GM23338 (cell line): ENCODE results near the gene SLC3A2. TPM values are rescaled to one million over a fixed set of nuclear protein-coding genes. Genes with fewer than 3 reads are reported as not detected.

Experiments used
- ATAC-seq: fragments of 200-7000 bp; cut with Tn5 transposase; 3 replicates; pipeline ENCODE4 v1.9.1; 2020
- DNase-seq: peaks from one replicate; pipeline ENCODE4 v3.0.0-alpha.2; 2015; ENCODE audit warnings: low spot score
- H2AFZ ChIP-seq: fragments of 200-600 bp; sonication (generic); 2 replicates; pipeline ENCODE4 v1.8.0; 2016; ENCODE audit warnings: antibody characterized with exemption, mild to moderate bottlenecking, moderate library complexity
- H3F3A ChIP-seq: fragments of 200-600 bp; sonication (generic); replicated peaks from 2 replicates; pipeline ENCODE4 v1.8.0; 2017; ENCODE audit warnings: antibody characterized with exemption, mixed run types, low read depth
- H3K27ac ChIP-seq: fragments of 200-600 bp; sonication (generic); 2 replicates; pipeline ENCODE4 v1.6.1; 2016; ENCODE audit warnings: low read depth
- H3K27me3 ChIP-seq: fragments of 200-600 bp; sonication (generic); 2 replicates; pipeline ENCODE4 v1.8.0; 2016; ENCODE audit warnings: mild to moderate bottlenecking, mixed run types, moderate library complexity; ENCODE audit not compliant: insufficient read depth
- H3K36me3 ChIP-seq: fragments of 200-600 bp; sonication (generic); 2 replicates; pipeline ENCODE4 v1.8.0; 2016; ENCODE audit warnings: mild to moderate bottlenecking; ENCODE audit not compliant: insufficient read depth
- H3K4me1 ChIP-seq: fragments of 200-600 bp; sonication (generic); 2 replicates; pipeline ENCODE4 v1.8.0; 2016; ENCODE audit warnings: mild to moderate bottlenecking, moderate library complexity; ENCODE audit not compliant: insufficient read depth
- H3K4me2 ChIP-seq: fragments of 200-600 bp; sonication (generic); 2 replicates; pipeline ENCODE4 v1.7.1; 2017; ENCODE audit warnings: mixed run types
- H3K4me3 ChIP-seq: fragments of 200-600 bp; sonication (generic); 2 replicates; pipeline ENCODE4 v1.6.1; 2016; ENCODE audit warnings: mixed run types
- H3K79me2 ChIP-seq: fragments of 200-600 bp; sonication (generic); replicated peaks from 2 replicates; pipeline ENCODE4 v1.8.0; 2017; ENCODE audit warnings: mild to moderate bottlenecking; ENCODE audit not compliant: insufficient read depth
- H3K9me2 ChIP-seq: fragments of 200-600 bp; sonication (generic); 2 replicates; pipeline ENCODE4 v1.8.0; 2017; ENCODE audit not compliant: insufficient read depth
- H4K20me1 ChIP-seq: fragments of 200-600 bp; sonication (generic); replicated peaks from 2 replicates; pipeline ENCODE4 v1.8.0; 2017; ENCODE audit warnings: mild to moderate bottlenecking; ENCODE audit not compliant: insufficient read depth
- H3K27ac Mint-ChIP-seq: 2 replicates; pipeline ENCODE4 v1.8.0; 2020; ENCODE audit warnings: inconsistent platforms, mild to moderate bottlenecking, moderate library complexity, mixed read lengths
- H3K27me3 Mint-ChIP-seq: 3 replicates; pipeline ENCODE4 v1.8.0; 2022; ENCODE audit warnings: low read depth, mild to moderate bottlenecking, moderate library complexity, mixed read lengths, inconsistent platforms; ENCODE audit not compliant: insufficient read depth, poor library complexity
- H3K36me3 Mint-ChIP-seq: 3 replicates; pipeline ENCODE4 v1.8.0; 2021; ENCODE audit warnings: low read depth, mild to moderate bottlenecking, inconsistent platforms, moderate library complexity, mixed read lengths
- H3K4me1 Mint-ChIP-seq: 3 replicates; pipeline ENCODE4 v1.8.0; 2020; ENCODE audit warnings: mild to moderate bottlenecking, inconsistent platforms, mixed read lengths
- H3K4me3 Mint-ChIP-seq: 3 replicates; pipeline ENCODE4 v1.8.0; 2021; ENCODE audit warnings: moderate library complexity, mild to moderate bottlenecking, inconsistent platforms, mixed read lengths
- H3K9me3 Mint-ChIP-seq: 3 replicates; pipeline ENCODE4 v1.8.0; 2020; ENCODE audit warnings: moderate library complexity, mild to moderate bottlenecking, inconsistent platforms, mixed read lengths
- CREB1 ChIP-seq: fragments of 250-450 bp; sonication (Bioruptor Pico); IDR thresholded peaks from 2 replicates; pipeline ENCODE4 v1.5.0; 2020; ENCODE audit warnings: low read depth, mild to moderate bottlenecking, moderate library complexity
- ETS1 ChIP-seq: IDR thresholded peaks from 2 replicates; pipeline ENCODE4 v1.6.1; 2016; ENCODE audit warnings: antibody characterized with exemption
- EZH2 ChIP-seq: fragments of 200-600 bp; sonication (generic); IDR thresholded peaks from one replicate; pipeline ENCODE4 v1.8.0; 2017; ENCODE audit warnings: antibody characterized with exemption, mild to moderate bottlenecking, low read depth; ENCODE audit not compliant: unreplicated experiment
- EZH2phosphoT487 ChIP-seq: fragments of 200-600 bp; sonication (generic); IDR thresholded peaks from one replicate; pipeline ENCODE4 v1.8.1; 2018; ENCODE audit warnings: antibody characterized with exemption; ENCODE audit not compliant: unreplicated experiment
- JUNB ChIP-seq: IDR thresholded peaks from one replicate; pipeline ENCODE4 v1.6.1; 2016; ENCODE audit warnings: antibody characterized with exemption; ENCODE audit not compliant: unreplicated experiment
- NANOG ChIP-seq: IDR thresholded peaks from 2 replicates; pipeline ENCODE4 v1.6.1; 2016; ENCODE audit warnings: antibody characterized with exemption, borderline replicate concordance
- POLR2AphosphoS5 ChIP-seq: IDR thresholded peaks from 2 replicates; pipeline ENCODE4 v1.6.1; 2016; ENCODE audit warnings: antibody characterized with exemption, low read depth
- STAT1 ChIP-seq: IDR thresholded peaks from one replicate; pipeline ENCODE4 v1.6.1; 2016; ENCODE audit warnings: antibody characterized with exemption; ENCODE audit not compliant: unreplicated experiment
- ZNF114 ChIP-seq: fragments of 250-450 bp; sonication (Bioruptor Pico); IDR thresholded peaks from 2 replicates; pipeline ENCODE4 v1.5.0; 2020; ENCODE audit warnings: mild to moderate bottlenecking, moderate library complexity
- ZNF331 ChIP-seq: fragments of 250-450 bp; sonication (Bioruptor Pico); IDR thresholded peaks from 2 replicates; pipeline ENCODE4 v1.5.0; 2020; ENCODE audit warnings: low read depth, mild to moderate bottlenecking, moderate library complexity
- ZNF462 ChIP-seq: fragments of 250-450 bp; sonication (Bioruptor Pico); IDR thresholded peaks from 2 replicates; pipeline ENCODE4 v1.5.0; 2020; ENCODE audit warnings: mild to moderate bottlenecking, moderate library complexity
- polyA plus RNA-seq: library from polyadenylated mRNA; unstranded; fragments of >200 nt; fragmentation: Nextera tagmentation; extraction: Ambion mirVana; gene quantifications from 2 replicates; pipeline ENCODE4 v1.2.1, GENCODE V29; 2016
- total RNA-seq: library from RNA; depleted of rRNA; stranded (reverse); fragments of >200 nt; shearing (Covaris generic); gene quantifications from 2 replicates; pipeline ENCODE4 v1.2.3, GENCODE V29; 2014
- TF ChIP-seq, protein P1 (sequence below): IDR thresholded peaks from one replicate; pipeline ENCODE4 v1.6.1; 2018; ENCODE audit warnings: antibody characterized with exemption; ENCODE audit not compliant: unreplicated experiment
- TF ChIP-seq, protein P2 (sequence below), 2 experiments: fragments of 200-600 bp in 1 of 2; sonication (generic) in 1 of 2; conservative IDR thresholded peaks; 2 replicates each; pipeline versions ENCODE4 v1.5.1 to v1.6.1; 2016 to 2017; ENCODE audit warnings: antibody characterized with exemption in 2 of 2, low read depth in 2 of 2, mild to moderate bottlenecking in 2 of 2, moderate library complexity in 1 of 2

SLC3A2 gene
- total and polyA plus RNA-seq, 2 experiments from 2014 or later = 240 to 425 TPM

DNA sequence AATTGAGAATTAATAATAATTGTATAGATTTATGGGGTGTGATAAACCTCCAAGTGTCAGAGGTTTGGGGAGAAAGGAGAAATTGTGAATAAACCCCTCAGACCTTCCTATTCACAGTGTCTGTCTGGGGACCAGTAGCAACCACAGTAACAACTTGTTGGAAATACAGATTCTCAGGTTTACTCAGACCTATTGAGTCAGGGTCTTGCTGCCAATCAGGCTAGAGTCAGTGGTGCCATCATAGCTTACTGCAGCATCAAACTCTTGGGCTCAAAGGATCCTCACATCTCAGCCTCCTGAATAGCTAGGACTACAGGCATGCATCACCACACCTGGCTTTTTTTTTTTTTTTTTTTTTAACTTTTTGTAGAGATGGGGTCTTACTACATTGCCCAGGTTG lies 17.3 kb downstream of the SLC3A2 start:
- Histone ChIP-seq H3K9me2 (no peaks in the 10 kb centered on the region), H2AFZ (no peak overlapping the region), H3K4me1 (peaks cover 9% of the 10 kb centered on the region), H3K27ac (no peak overlapping the region), H3K4me2 (no peak overlapping the region), H3K27me3 (no peaks in the 10 kb centered on the region), H3K79me2 (no peaks in the 10 kb centered on the region), H3K36me3 (no peaks in the 10 kb centered on the region), H3K4me3 (no peak overlapping the region), H3F3A (no peaks in the 10 kb centered on the region), H4K20me1 (no peaks in the 10 kb centered on the region)
- H3K9me3 Mint-ChIP-seq = no peaks in the 10 kb centered on the region; the same call in 2 of the 3 replicates
- no peaks in the 10 kb centered on the region for H3K36me3 Mint-ChIP-seq
- H3K4me3 Mint-ChIP-seq = no peak overlapping the region
- H3K27ac Mint-ChIP-seq = no peak overlapping the region
- ATAC-seq (no peak), DNase-seq (no peak)
- peaks cover 7% of the 10 kb centered on the region for H3K27me3 Mint-ChIP-seq
- no peak for TF ChIP-seq CREB1 (CRISPR knock-in tag)
- TF ChIP-seq NANOG = no peak
- TF ChIP-seq ZNF114 = no peak
- no peak for TF ChIP-seq ETS1
- no peak for TF ChIP-seq STAT1
- no peak for TF ChIP-seq EZH2phosphoT487
- no peak for TF ChIP-seq EZH2
- TF ChIP-seq ZNF462 (CRISPR knock-in tag) = no peak
- TF ChIP-seq, protein P1, sequence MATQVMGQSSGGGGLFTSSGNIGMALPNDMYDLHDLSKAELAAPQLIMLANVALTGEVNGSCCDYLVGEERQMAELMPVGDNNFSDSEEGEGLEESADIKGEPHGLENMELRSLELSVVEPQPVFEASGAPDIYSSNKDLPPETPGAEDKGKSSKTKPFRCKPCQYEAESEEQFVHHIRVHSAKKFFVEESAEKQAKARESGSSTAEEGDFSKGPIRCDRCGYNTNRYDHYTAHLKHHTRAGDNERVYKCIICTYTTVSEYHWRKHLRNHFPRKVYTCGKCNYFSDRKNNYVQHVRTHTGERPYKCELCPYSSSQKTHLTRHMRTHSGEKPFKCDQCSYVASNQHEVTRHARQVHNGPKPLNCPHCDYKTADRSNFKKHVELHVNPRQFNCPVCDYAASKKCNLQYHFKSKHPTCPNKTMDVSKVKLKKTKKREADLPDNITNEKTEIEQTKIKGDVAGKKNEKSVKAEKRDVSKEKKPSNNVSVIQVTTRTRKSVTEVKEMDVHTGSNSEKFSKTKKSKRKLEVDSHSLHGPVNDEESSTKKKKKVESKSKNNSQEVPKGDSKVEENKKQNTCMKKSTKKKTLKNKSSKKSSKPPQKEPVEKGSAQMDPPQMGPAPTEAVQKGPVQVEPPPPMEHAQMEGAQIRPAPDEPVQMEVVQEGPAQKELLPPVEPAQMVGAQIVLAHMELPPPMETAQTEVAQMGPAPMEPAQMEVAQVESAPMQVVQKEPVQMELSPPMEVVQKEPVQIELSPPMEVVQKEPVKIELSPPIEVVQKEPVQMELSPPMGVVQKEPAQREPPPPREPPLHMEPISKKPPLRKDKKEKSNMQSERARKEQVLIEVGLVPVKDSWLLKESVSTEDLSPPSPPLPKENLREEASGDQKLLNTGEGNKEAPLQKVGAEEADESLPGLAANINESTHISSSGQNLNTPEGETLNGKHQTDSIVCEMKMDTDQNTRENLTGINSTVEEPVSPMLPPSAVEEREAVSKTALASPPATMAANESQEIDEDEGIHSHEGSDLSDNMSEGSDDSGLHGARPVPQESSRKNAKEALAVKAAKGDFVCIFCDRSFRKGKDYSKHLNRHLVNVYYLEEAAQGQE = no peak
- TF ChIP-seq JUNB = no peak
- TF ChIP-seq POLR2AphosphoS5 = no peak
- TF ChIP-seq, protein P2, sequence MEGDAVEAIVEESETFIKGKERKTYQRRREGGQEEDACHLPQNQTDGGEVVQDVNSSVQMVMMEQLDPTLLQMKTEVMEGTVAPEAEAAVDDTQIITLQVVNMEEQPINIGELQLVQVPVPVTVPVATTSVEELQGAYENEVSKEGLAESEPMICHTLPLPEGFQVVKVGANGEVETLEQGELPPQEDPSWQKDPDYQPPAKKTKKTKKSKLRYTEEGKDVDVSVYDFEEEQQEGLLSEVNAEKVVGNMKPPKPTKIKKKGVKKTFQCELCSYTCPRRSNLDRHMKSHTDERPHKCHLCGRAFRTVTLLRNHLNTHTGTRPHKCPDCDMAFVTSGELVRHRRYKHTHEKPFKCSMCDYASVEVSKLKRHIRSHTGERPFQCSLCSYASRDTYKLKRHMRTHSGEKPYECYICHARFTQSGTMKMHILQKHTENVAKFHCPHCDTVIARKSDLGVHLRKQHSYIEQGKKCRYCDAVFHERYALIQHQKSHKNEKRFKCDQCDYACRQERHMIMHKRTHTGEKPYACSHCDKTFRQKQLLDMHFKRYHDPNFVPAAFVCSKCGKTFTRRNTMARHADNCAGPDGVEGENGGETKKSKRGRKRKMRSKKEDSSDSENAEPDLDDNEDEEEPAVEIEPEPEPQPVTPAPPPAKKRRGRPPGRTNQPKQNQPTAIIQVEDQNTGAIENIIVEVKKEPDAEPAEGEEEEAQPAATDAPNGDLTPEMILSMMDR (conservative IDR thresholded peaks at IDR 0.05; ENCODE audit: low read depth in 2 of 2) = no peak
- no peak for TF ChIP-seq ZNF331 (CRISPR knock-in tag)
- peaks cover 11% of the 10 kb centered on the region for H3K4me1 Mint-ChIP-seq
